ENCODE results near the gene MAGEA3.
"Not testable (repeated sequence)": the region's sequence is repeated elsewhere in the genome, so short reads cannot be mapped to it uniquely, and the experiment has no call there.

Gene MAGEA3

DNA sequence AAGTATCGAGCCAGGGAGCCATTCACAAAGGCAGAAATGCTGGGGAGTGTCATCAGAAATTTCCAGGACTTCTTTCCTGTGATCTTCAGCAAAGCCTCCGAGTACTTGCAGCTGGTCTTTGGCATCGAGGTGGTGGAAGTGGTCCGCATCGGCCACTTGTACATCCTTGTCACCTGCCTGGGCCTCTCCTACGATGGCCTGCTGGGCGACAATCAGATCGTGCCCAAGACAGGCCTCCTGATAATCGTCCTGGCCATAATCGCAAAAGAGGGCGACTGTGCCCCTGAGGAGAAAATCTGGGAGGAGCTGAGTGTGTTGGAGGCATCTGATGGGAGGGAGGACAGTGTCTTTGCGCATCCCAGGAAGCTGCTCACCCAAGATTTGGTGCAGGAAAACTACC is 37.9 kb downstream of the MAGEA3 start:
- not testable (repeated sequence) for DNase-seq (ENCODE audit: low read depth)

DNA sequence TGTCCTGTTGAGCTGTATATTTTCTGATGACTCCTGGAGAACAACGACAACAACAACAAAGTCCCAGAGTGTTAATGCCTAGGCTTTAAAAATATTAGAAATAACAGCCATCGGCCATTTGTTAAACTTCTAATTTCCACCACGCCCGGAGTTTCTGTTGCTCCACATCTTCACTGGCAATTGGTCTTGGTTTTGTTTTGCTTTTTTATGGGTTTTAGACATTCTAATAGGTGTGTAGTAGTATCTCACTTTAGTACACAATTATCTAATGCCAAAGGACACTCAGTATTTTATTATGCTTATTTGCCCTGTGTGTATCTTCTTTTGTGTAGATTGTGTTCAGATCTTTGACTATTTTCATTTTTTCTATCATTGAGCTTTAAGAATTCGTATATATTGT is 40.0 kb downstream of the MAGEA3 start:
- DNase-seq (ENCODE audit: low read depth): no peak
